ENCODE results near the gene BRD4.

Gene BRD4

GRCh38 chr19:15251010-15251748 lies 81.2 kb downstream of the BRD4 start:
- H3K36me3 Mint-ChIP-seq (ENCODE audit: low read depth), result peaks cover 38% of the 10 kb centered on the region
- DNase-seq, result no peak
- no peak overlapping the region for H3K4me3 Mint-ChIP-seq
- no peaks in the 10 kb centered on the region for H3K9me3 Mint-ChIP-seq
- H3K27me3 Mint-ChIP-seq, result no peaks in the 10 kb centered on the region
- H3K4me1 Mint-ChIP-seq, result no peaks in the 10 kb centered on the region
- no peak for ATAC-seq
- H3K27ac Mint-ChIP-seq, result no peak overlapping the region

DNA sequence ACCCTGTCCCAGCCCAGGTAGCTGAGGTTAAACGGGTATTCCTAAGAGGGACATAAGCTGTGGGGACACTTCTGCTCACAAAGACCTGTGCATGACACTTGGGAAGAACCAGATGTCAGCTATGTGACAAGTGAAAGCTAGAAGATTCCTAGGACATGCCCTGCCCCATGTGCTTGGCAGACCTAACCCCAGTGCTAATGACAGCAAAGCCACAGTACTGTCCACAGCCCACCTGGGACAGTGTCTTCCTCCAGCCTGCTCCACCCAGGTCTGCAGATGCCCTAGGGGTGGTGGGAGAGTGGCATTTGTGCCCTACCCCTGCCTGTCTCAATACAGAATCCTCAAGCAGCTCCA lies 81.7 kb downstream of the BRD4 start:
- H3K4me1 Mint-ChIP-seq, result no peaks in the 10 kb centered on the region
- no peaks in the 10 kb centered on the region for H3K27me3 Mint-ChIP-seq
- H3K27ac Mint-ChIP-seq, result no peak overlapping the region
- H3K9me3 Mint-ChIP-seq, result no peaks in the 10 kb centered on the region
- DNase-seq, result no peak
- ATAC-seq, result no peak
- H3K4me3 Mint-ChIP-seq, result no peak overlapping the region
- H3K36me3 Mint-ChIP-seq (ENCODE audit: low read depth), result peaks cover 38% of the 10 kb centered on the region

DNA sequence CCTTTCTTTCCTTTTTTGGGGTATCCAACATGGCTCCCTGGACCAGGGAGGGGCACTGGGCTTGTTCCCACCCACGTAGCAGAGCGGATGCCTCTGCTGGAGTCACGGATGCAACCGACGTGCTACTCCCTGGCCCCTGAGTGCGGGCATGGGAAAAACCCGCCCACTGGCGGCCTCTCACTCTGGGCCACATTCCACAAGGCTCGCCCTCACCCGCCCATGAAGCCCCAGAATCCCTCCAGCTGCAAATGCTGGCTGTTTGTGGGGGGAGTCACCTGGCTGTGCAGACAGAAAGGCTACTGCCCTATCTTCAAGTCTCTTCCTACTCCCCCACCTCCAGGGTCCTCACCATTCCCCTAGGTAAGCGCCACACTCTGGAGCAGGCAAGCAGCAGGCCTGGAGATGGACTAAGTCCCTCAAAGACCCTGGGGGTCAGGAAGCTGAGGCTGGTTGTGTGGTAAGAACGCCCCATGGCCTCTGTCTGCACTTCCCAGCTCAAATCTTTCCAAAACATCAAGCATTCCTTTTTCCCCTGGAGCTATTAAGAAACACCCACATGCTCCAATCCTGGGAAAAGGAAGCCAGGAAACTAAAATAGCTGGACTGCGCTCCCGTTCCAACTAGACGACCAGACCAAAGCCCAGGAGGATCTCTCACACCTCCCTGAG lies 82.2 kb downstream of the BRD4 start:
- Mint-ChIP-seq H3K9me3 (no peaks in the 10 kb centered on the region), H3K4me1 (no peaks in the 10 kb centered on the region), H3K27me3 (no peaks in the 10 kb centered on the region), H3K27ac (no peak overlapping the region), H3K4me3 (no peak overlapping the region), H3K36me3 (ENCODE audit: low read depth) (peaks cover 35% of the 10 kb centered on the region)
- DNase-seq, result no peak
- ATAC-seq, result no peak

GRCh38 chr19:15249528-15249874 lies 82.8 kb downstream of the BRD4 start:
- no peak for ATAC-seq
- no peaks in the 10 kb centered on the region for H3K27me3 Mint-ChIP-seq
- no peaks in the 10 kb centered on the region for H3K4me1 Mint-ChIP-seq
- no peak overlapping the region for H3K4me3 Mint-ChIP-seq
- no peak overlapping the region for H3K27ac Mint-ChIP-seq
- no peak for DNase-seq
- peaks cover 35% of the 10 kb centered on the region for H3K36me3 Mint-ChIP-seq (ENCODE audit: low read depth)
- no peaks in the 10 kb centered on the region for H3K9me3 Mint-ChIP-seq

DNA sequence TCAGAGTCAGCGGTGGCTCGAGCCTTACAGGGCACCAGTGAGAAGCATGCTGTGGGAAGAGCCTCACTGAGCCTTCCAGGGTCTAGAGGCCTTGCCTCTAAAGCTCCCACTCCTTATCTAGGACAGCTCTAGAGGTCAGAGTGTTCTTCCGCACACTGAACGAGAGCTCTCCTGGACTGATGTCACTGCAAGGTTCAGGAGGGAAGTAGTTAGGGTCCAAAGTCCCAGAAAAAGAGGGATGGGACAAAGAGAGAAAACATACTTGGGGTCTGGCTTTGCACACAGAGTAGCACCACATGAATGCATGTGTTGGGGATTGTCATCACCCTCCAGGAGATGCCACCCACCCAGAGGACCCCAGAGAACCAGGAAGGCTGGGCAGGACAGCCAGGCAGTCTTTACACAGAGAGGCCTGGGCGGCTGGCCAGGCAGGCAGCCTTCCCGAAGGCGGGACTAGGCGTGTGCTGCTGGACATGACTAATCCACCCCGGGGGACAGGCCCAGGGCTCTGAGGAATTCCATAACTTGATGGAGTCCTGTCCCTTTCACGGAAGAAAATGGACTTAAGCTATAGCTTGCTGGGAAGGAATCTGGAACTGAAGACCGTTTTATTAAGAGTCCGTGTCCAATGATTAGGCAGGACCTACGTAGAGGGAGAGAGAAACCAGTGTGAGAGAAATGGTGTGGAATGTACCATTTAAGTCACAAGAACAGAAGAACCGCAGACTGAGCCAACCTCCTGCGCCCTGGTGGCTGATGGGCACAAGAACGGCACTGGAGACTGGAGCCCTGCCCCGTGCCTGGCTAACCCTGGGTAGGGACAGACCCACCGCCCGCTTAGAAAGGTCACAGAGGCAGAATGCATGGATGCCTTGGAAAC lies 83.5 kb downstream of the BRD4 start:
- H3K27ac Mint-ChIP-seq, result peak overlapping the region; percentile 27
- ATAC-seq (no peak), DNase-seq (no peak)
- H3K36me3 Mint-ChIP-seq (ENCODE audit: low read depth), result peaks cover 31% of the 10 kb centered on the region
- no peaks in the 10 kb centered on the region for H3K27me3 Mint-ChIP-seq
- H3K9me3 Mint-ChIP-seq, result no peaks in the 10 kb centered on the region
- H3K4me1 Mint-ChIP-seq, result no peaks in the 10 kb centered on the region
- no peak overlapping the region for H3K4me3 Mint-ChIP-seq

- H3K4me3 Mint-ChIP-seq, result no peak overlapping the region
- no peaks in the 10 kb centered on the region for H3K9me3 Mint-ChIP-seq
- ATAC-seq, result no peak
- H3K36me3 Mint-ChIP-seq (ENCODE audit: low read depth), result peaks cover 33% of the 10 kb centered on the region
- no peak for DNase-seq
- no peaks in the 10 kb centered on the region for H3K4me1 Mint-ChIP-seq
- no peak overlapping the region for H3K27ac Mint-ChIP-seq
- H3K27me3 Mint-ChIP-seq, result no peaks in the 10 kb centered on the region
Measured at GRCh38 chr19:15248106-15248505, 84.2 kb downstream of the BRD4 start.

GRCh38 chr19:15247107-15248014 lies 85.0 kb downstream of the BRD4 start:
- ATAC-seq (no peak), DNase-seq (no peak)
- Mint-ChIP-seq H3K27ac (no peak overlapping the region), H3K9me3 (no peaks in the 10 kb centered on the region), H3K36me3 (ENCODE audit: low read depth) (peaks cover 33% of the 10 kb centered on the region), H3K4me1 (no peaks in the 10 kb centered on the region), H3K4me3 (no peak overlapping the region), H3K27me3 (no peaks in the 10 kb centered on the region)

DNA sequence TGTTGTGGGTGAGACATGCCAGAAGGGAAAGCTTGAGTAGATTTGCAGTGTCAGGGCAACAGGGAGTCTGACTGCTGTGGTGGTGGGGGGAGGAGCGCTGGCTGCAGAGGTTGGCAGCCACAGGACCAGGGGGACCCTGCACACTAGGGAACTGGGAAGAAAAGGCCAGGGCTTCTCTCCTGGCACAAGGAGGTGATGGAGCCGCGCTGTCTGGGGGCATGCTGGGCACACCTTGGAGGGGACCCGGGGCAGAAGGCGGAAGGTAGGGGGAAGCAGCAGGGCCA lies 86.2 kb downstream of the BRD4 start:
- Mint-ChIP-seq H3K27me3 (no peaks in the 10 kb centered on the region), H3K9me3 (no peaks in the 10 kb centered on the region), H3K4me3 (no peak overlapping the region), H3K36me3 (ENCODE audit: low read depth) (peaks cover 30% of the 10 kb centered on the region), H3K4me1 (no peaks in the 10 kb centered on the region), H3K27ac (no peak overlapping the region)
- no peak for DNase-seq
- ATAC-seq, result no peak

DNA sequence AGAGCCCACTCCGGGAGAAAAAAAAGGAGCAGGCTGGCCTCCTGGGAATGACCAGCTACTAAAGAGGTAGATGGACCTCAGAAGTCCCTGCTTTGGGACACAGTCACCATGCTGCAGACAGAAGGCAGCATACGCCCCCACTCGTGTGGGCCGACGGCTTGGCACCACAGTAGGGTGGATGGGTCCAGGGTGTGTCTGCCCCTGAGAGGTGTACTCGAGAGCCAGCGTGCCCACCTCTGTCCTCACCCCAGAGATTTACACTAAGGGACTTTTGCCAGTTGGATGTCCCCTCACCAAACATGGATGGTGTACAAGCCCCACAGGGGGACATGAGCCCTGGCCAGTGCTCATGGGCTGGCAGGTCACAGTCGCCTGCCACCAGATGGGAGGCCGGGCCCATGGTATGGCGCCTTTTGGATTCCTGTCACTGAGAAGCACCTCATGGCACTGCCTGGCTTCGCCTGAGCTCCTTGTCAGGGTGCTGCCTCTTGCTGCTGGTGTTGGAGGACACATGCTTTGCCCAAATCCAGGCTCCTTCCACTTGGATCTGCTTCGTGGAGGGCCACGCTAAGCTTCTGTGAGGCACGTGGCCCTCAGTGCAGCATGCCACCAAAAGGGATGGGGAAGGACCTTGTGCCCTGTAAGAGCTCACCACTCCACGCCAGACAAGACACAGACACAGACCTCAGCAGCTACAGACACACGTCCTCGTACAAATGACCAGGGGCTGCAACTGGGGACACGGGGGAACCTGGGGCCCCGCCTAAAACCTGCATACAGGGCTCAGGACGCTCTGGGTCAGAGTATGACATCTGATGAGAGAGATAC lies 86.8 kb downstream of the BRD4 start:
- Mint-ChIP-seq H3K4me1 (no peaks in the 10 kb centered on the region), H3K9me3 (no peaks in the 10 kb centered on the region), H3K27me3 (no peaks in the 10 kb centered on the region), H3K36me3 (ENCODE audit: low read depth) (peaks cover 35% of the 10 kb centered on the region), H3K4me3 (no peak overlapping the region), H3K27ac (no peak overlapping the region)
- no peak for DNase-seq
- ATAC-seq, result no peak

DNA sequence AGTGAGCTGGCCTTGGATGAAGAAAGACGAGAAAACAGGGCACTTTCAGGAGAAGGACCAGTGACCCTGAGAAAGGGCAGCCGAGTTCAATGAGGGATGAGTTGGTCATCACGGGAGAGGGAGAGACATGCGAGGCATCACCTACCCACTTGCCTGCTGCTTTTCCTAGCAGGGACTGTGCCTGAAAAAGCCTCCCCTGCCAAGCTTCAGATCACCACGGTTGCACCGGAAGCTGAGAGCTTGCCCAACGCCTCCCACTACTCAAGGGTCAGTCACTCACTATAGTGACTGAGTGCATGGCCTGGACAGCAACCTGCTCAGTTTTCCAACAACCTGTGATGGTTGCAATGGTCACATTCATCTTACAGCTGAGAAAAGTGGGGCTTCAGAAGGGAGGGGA lies 87.5 kb downstream of the BRD4 start:
- H3K36me3 Mint-ChIP-seq (ENCODE audit: low read depth), result peaks cover 37% of the 10 kb centered on the region
- H3K9me3 Mint-ChIP-seq, result no peaks in the 10 kb centered on the region
- H3K27me3 Mint-ChIP-seq, result no peaks in the 10 kb centered on the region
- DNase-seq (no peak), ATAC-seq (no peak)
- peak overlapping the region; percentile 31 for H3K27ac Mint-ChIP-seq
- H3K4me1 Mint-ChIP-seq, result no peaks in the 10 kb centered on the region
- H3K4me3 Mint-ChIP-seq, result no peak overlapping the region

DNA sequence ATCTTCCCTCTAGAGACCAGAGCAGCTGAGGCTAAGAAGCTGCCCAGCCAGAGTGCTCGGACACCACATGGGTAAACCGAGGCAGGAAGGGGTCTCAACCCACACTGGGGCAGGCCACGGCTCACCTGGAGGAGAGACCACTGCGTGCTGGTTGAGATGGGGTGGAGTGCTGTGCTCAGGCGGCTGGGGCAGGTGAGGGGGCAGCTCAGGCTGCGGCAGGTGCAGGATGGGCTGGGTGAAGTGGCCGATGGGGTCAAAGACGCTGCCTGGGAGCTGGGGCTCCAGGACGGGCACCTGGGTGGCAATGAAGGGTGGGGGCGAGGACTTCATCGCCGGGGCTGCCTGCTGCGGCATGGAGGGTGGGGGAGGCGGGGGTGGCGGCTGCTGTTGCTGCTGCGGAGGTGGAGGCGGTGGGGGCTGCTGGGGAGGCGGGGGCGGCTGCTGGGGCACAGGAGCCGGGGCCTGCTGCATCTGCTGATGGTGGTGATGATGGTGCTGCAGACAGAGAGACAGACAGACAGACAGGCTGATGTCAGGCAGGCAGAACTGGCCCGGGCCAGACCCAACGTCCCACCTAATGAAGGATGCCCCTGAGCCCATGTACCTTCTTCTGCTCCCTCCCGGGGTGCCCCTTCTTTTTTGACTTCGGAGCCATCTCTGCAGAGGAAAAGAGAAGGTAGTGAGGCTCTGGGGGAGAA lies 88.1 kb downstream of the BRD4 start:
- H3K4me1 Mint-ChIP-seq, result no peaks in the 10 kb centered on the region
- H3K27me3 Mint-ChIP-seq, result no peaks in the 10 kb centered on the region
- DNase-seq (no peak), ATAC-seq (no peak)
- peak overlapping the region; percentile 31 for H3K27ac Mint-ChIP-seq
- H3K4me3 Mint-ChIP-seq, result no peak overlapping the region
- no peaks in the 10 kb centered on the region for H3K9me3 Mint-ChIP-seq
- peaks cover 40% of the 10 kb centered on the region for H3K36me3 Mint-ChIP-seq (ENCODE audit: low read depth)

DNA sequence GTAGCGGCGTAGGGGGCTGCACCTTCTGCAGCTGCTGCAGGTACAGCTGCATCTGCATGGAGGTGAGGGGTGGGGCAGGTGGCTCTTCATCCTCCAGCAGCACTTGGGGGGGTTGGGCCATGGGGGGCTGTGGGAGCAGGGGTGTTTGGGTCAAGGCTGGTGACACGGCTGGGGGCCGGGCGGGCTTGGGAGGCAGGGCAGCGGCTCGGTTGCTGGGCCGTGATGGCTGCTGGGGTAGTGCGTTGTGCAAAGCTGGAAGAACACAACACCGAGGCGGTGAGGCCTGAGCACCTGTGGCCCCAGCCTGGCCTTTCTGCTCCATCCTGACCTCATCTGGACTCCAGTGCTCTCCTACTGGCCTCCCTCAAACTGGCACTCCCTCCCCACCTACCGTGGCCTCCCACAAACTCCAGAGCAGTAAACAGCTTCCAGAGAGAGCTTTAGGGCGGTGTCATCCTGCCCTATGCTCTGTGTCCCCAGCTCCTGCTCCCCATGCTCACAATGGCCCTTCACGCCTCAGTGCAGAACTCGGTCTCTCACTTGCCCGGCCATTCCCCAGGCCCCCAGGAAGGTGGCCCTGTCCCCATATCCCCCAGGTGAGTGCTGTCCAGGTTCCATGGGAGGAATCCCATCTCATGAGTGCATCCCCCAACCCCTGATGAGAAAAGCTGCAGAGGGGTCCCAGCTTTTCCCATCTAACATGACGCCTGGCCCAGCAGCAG lies 88.9 kb downstream of the BRD4 start:
- H3K4me3 Mint-ChIP-seq, result no peak overlapping the region
- DNase-seq, result no peak
- no peaks in the 10 kb centered on the region for H3K9me3 Mint-ChIP-seq
- no peak for ATAC-seq
- no peaks in the 10 kb centered on the region for H3K4me1 Mint-ChIP-seq
- H3K36me3 Mint-ChIP-seq (ENCODE audit: low read depth), result peaks cover 38% of the 10 kb centered on the region
- H3K27ac Mint-ChIP-seq, result peak overlapping the region; percentile 77
- H3K27me3 Mint-ChIP-seq, result no peaks in the 10 kb centered on the region
